Measurements from ENCODE around the gene C1QTNF8. TPM values are rescaled to one million over a fixed set of nuclear protein-coding genes. Genes with fewer than 3 reads are reported as not detected.

The C1QTNF8 gene
- total RNA-seq, 2 donors from 2014 or later = 4.3 to 7.0 TPM

- ATAC-seq (ENCODE audit: insufficient number of reproducible peaks, low FRiP score, low read depth) (no peak), DNase-seq (ENCODE audit: low spot score) (no peak)
- TF ChIP-seq CTCF (IDR thresholded peaks at IDR 0.05) = peak; percentile 83
- Histone ChIP-seq H3K27me3 (replicated peaks; ENCODE audit: insufficient read depth) (no peaks in the 10 kb centered on the region), H3K4me3 (peak overlapping the region; percentile 58), H3K9me3 (no peaks in the 10 kb centered on the region), H3K36me3 (no peaks in the 10 kb centered on the region), H3K27ac (no peak overlapping the region), H3K4me1 (ENCODE audit: control insufficient read depth in 1 of 2, low read depth in 2 of 2) (peaks cover 14 to 34% of the 10 kb centered on the region in 2 donors)
These were observed 7.0 kb upstream of the C1QTNF8 start for GRCh38 chr16:1102921-1103635.

- no peak overlapping the region for H3K27ac ChIP-seq
- ATAC-seq (ENCODE audit: insufficient number of reproducible peaks, low FRiP score, low read depth) = no peak
- no peak for DNase-seq (ENCODE audit: low spot score)
- no peak for TF ChIP-seq CTCF (IDR thresholded peaks at IDR 0.05)
- H3K27me3 ChIP-seq (replicated peaks; ENCODE audit: insufficient read depth) = no peaks in the 10 kb centered on the region
- H3K9me3 ChIP-seq = no peaks in the 10 kb centered on the region
- no peak overlapping the region for H3K4me3 ChIP-seq
- peaks cover 18 to 41% of the 10 kb centered on the region in 2 donors for H3K4me1 ChIP-seq (ENCODE audit: control insufficient read depth in 1 of 2, low read depth in 2 of 2)
- no peaks in the 10 kb centered on the region for H3K36me3 ChIP-seq
These were observed 6.3 kb upstream of the C1QTNF8 start for GRCh38 chr16:1102333-1102700.

GRCh38 chr16:1101573-1102332 lies 5.7 kb upstream of the C1QTNF8 start:
- Histone ChIP-seq H3K27ac (no peak overlapping the region), H3K4me3 (no peak overlapping the region), H3K27me3 (replicated peaks; ENCODE audit: insufficient read depth) (no peaks in the 10 kb centered on the region), H3K4me1 (ENCODE audit: control insufficient read depth in 1 of 2, low read depth in 2 of 2) (peaks cover 23 to 47% of the 10 kb centered on the region in 2 donors), H3K36me3 (no peaks in the 10 kb centered on the region), H3K9me3 (no peaks in the 10 kb centered on the region)
- no peak for ATAC-seq (ENCODE audit: insufficient number of reproducible peaks, low FRiP score, low read depth)
- DNase-seq (ENCODE audit: low spot score) = no peak
- no peak for TF ChIP-seq CTCF (IDR thresholded peaks at IDR 0.05)

GRCh38 chr16:1101133-1101532 lies 5.1 kb upstream of the C1QTNF8 start:
- no peaks in the 10 kb centered on the region for H3K9me3 ChIP-seq
- H3K27ac ChIP-seq = no peak overlapping the region
- TF ChIP-seq CTCF (IDR thresholded peaks at IDR 0.05) = no peak
- no peaks in the 10 kb centered on the region for H3K27me3 ChIP-seq (replicated peaks; ENCODE audit: insufficient read depth)
- no peaks in the 10 kb centered on the region for H3K36me3 ChIP-seq
- H3K4me1 ChIP-seq (ENCODE audit: control insufficient read depth in 1 of 2, low read depth in 2 of 2) = peaks cover 29 to 53% of the 10 kb centered on the region in 2 donors
- no peak for ATAC-seq (ENCODE audit: insufficient number of reproducible peaks, low FRiP score, low read depth)
- no peak for DNase-seq (ENCODE audit: low spot score)
- H3K4me3 ChIP-seq = no peak overlapping the region

- no peak for TF ChIP-seq CTCF (IDR thresholded peaks at IDR 0.05)
- H3K27me3 ChIP-seq (replicated peaks; ENCODE audit: insufficient read depth) = no peaks in the 10 kb centered on the region
- H3K9me3 ChIP-seq = no peaks in the 10 kb centered on the region
- H3K4me1 ChIP-seq (ENCODE audit: control insufficient read depth in 1 of 2, low read depth in 2 of 2) = peaks cover 36 to 62% of the 10 kb centered on the region in 2 donors
- no peak for DNase-seq (ENCODE audit: low spot score)
- no peak overlapping the region for H3K4me3 ChIP-seq
- no peaks in the 10 kb centered on the region for H3K36me3 ChIP-seq
- no peak for ATAC-seq (ENCODE audit: insufficient number of reproducible peaks, low FRiP score, low read depth)
- no peak overlapping the region for H3K27ac ChIP-seq
These were observed 4.2 kb upstream of the C1QTNF8 start for GRCh38 chr16:1100084-1100800.

Measured in thoracic aorta (tissue), 2 donors.